GF-D8 (cell line): ENCODE data around the gene MRPL51.
"Not testable (repeated sequence)": the region's sequence is repeated elsewhere in the genome, so short reads cannot be mapped to it uniquely, and the experiment has no call there.

Experiments used
- DNase-seq: peaks from one replicate; lab custom pipeline; 2025; lab: John Stamatoyannopoulos, UW

MRPL51 gene

GRCh38 chr12:6488240-6488639, 4.8 kb downstream of the MRPL51 start:
- no peak for DNase-seq

DNA sequence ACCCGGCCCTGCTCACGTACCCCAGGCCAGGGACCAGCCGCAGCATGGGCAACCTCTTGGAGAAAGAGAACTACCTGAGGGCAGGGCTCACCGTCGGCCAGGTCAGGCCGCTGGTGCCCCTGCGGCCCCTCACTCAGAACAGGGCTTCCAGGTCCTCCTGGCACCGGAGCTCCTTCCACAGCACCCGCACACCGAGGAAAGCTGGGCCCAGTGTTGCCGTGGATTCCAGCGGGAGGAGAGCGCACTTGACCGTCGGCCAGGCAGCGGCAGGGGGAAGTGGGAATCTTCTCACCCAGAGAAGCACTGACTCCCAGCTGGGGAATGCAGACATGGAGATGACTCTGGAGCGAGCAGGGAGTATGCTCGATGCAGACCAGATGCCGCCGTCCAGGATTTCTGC, 14.6 kb downstream of the MRPL51 start:
- DNase-seq: no peak

DNA sequence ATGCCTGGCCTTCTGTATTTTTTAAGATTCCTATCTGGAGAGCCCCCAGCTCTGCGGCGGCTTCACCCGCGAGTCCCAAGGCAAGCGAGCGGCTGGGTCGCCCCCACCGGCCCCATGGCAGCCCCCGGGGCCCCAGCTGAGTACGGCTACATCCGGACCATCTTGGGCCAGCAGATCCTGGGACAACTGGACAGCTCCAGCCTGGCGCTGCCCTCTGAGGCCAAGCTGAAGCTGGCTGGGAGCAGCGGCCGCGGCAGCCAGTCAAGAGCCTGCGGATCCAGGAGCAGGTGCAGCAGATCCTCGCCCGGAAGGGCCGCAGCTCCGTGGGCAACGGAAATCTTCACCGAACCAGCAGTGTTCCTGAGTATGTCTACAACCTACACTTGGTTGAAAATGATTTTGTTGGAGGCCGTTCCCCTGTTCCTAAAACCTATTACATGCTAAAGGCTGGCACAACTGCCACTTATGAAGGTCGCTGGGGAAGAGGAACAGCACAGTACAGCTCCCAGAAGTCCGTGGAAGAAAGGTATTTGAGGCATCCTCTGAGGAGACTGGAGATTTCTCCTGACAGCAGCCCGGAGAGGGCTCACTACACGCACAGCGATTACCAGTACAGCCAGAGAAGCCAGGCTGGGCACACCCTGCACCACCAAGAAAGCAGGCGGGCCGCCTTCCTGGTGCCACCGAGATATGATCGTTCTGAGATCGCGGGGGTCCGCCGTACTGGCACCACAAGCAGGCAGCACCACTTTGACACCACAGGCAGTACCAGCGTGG, 15.3 kb downstream of the MRPL51 start:
- DNase-seq: not testable (repeated sequence)

DNA sequence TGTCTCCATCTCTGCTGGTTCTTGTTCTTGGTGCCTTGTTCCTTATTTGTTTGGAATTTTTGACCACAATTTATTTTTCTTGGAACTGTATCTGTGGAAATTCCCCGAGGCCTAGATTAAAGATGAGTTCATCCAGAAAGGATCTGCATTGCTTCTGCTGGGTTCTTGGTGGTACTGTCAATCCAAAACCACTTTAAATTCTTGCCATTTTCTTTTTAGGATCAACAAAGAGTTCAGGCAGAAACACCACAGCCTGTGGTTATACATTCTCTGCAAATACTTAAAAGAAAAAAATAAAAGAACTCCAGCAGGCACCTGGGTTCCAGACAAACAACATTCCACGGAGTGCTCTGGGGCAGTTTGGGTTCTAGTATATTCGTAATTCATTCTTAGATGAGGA, 16.6 kb downstream of the MRPL51 start:
- DNase-seq: no peak

DNA sequence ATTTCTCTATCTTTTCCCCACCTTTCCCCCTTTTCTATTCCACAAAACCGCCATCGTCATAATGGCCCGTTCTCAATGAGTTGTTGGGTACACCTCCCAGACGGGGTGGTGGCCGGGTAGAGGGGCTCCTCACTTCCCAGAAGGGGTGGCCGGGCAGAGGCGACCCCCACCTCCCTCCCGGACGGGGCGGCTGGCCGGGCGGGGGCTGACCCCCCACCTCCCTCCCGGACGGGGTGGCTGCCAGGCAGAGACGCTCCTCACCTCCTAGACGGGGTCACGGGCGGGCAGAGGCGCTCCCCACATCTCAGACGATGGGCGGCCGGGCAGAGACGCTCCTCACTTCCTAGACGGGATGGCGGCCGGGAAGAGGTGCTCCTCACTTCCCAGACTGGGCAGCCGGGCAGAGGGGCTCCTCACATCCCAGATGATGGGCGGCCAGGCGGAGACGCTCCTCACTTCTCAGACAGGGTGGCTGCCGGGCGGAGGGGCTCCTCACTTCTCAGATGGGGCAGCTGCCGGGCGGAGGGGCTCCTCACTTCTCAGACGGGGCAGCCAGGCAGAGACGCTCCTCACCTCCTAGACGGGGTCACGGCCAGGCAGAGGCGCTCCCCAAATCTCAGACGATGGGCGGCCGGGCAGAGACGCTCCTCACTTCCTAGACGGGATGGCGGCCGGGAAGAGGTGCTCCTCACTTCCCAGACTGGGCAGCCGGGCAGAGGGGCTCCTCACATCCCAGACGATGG, 17.7 kb downstream of the MRPL51 start:
- not testable (repeated sequence) for DNase-seq

GRCh38 chr12:6472491-6472890, 20.6 kb downstream of the MRPL51 start:
- no peak for DNase-seq

DNA sequence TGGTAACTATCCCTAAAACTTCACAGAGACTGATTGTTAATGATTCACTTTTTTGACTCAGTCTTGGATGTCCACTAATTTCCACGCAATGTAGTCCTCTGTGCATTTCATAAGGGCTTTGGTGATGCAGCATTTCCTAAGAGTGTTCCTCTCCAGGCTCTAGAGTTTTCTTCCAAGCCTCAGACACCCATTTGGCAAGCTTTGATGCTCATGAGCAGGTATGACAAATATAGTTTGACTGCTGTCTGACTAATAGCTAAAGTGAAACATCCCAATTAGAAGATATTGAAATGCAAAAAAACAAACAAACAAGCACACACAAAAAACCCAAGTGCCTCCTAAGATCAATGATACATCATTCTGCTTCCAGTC, 21.1 kb downstream of the MRPL51 start:
- no peak for DNase-seq

DNA sequence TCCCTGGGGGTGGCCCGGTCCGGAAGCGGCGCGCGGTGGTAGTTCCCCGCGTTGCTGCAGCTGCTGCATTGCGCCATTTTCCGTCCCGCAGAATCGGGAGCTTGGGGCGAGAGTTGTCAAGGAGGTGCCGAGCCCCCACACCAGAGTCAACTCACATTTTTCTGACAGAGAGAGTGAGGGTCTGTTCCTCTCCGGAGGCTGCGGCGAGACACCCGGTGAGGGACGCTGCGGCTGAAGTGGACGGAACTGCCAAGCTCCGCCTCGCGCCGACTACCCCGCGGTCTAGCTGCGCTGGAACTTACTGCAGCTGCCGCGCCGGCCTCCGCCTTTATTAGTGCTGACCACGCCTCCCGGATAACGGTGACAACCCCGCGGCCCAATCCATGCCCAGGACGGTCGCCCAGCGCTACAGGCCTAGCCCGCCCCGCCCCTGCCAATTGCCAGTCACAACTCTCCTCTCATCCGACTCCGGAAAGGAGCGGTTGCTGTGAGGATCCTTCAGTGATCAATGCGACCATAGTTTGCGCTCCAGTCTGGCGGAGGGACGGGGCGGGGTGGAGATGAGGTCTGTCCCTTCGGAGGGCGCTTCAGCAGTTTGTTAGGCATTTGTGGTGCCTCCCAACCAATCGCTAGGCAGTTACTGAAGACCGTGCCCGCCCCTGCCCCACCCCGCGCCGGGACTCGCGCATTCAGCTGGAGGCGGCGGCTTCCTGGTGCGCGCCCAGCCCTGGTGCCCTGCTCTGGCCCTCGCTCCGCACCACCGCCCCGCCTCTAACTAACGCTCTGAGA, 22.5 kb downstream of the MRPL51 start, which contains the start of gene VAMP1:
TSS of gene VAMP1 (minus strand) at position 303 of the 789 bp plus-strand sequence. CDS start at position 157, 146 bp downstream.
- peak; percentile 91 for DNase-seq

- no peak for DNase-seq
These were observed 23.3 kb downstream of the MRPL51 start for GRCh38 chr12:6469609-6470374.

GRCh38 chr12:6469092-6469491, 24.0 kb downstream of the MRPL51 start:
- no peak for DNase-seq

- no peak for DNase-seq
These were observed 24.8 kb downstream of the MRPL51 start for GRCh38 chr12:6468283-6468575.

DNA sequence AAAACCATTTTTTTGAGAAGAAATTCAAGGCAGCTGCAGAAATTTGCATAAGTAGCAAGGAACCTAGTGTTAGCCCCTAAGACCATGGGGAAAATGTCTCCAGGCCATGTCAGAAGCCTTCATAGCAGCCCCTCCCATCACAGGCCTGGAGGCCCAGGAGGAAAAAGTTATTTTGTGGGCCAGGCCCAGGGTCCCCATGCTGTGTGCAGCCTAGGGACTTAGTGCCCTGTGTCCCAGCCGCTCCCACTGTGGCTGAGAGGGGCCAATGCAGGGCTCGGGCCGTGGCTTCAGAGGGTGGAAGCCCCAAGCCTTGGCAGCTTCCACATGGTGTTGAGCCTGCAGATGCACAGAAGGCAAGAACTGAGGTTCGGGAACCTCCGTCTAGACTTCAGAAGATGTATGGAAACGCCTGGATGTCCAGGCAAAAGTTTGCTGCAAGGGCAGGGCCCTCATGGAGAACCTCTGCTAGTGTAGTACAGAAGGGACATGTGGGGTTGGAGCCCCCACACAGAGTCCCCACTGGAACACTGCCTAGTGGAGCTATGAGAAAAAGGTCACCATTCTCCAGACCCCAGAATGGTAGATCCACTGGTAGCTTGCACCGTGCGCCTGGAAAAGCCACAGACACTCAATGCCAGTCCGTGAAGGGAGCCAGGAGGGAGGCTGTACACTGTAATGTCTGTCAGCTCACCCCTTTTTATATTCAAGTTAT, 25.3 kb downstream of the MRPL51 start:
- DNase-seq: not testable (repeated sequence)

DNA sequence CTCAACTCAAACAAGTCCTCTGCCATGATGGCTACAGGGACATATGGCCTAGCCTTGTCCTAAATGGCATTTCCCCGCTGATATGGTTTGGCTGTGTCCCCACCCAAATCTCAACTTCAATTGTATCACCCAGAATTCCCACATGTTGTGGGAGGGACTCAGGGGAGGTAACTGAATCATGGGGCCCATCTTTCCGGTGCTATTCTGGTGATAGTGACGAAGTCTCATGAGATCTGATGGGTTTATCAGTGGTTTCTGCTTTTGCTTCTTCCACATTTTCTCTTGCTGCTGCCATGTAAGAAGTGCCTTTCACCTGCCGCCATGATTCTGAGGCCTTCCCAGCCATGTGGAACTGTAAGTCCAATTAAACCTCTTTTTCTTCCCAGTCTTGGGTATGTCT, 26.3 kb downstream of the MRPL51 start:
- not testable (repeated sequence) for DNase-seq

DNA sequence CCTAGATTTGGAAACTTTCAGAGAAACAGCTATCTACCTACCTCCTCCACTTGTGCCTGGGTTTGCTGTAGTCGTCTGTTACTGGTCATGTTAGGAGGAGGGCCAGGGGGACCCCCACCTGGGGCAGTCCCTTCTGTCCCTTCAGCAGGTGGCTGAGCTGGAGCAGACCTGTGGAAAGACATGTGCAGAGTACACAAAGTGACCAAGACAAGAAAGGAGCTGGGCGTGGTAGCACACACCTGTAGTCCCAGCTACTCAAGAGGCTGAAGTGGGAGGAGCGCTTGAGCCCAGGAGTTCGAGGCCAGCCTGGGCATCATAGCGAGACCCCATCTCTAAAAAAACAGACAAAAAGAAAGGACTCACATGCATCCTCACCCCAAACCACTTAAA, 26.9 kb downstream of the MRPL51 start:
- DNase-seq: no peak

- peak; percentile 15 for DNase-seq
These were observed 27.4 kb downstream of the MRPL51 start for GRCh38 chr12:6465467-6466183.

- DNase-seq: no peak
These were observed 28.5 kb downstream of the MRPL51 start for GRCh38 chr12:6464531-6464930.

GRCh38 chr12:6463858-6464257, 29.2 kb downstream of the MRPL51 start:
- no peak for DNase-seq

DNA sequence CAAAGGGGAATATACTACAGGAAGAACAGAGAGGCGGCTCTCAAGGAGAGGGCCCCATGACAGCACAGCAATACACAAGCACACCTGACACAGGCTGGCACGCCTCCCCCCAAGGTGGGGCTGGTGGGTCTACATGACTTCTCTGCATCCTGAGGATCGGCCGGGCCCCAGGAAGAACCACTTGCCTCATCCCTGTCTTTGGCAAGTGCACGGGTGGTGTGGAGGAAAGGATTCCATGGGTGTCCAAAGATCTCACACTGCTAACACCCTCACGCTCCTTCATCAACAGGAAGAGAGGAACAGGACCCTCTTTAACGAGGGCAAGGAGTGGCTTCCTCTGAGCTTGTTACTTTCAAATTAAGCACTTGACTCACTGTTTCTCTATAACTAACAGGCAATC, 29.8 kb downstream of the MRPL51 start:
- DNase-seq: no peak

DNA sequence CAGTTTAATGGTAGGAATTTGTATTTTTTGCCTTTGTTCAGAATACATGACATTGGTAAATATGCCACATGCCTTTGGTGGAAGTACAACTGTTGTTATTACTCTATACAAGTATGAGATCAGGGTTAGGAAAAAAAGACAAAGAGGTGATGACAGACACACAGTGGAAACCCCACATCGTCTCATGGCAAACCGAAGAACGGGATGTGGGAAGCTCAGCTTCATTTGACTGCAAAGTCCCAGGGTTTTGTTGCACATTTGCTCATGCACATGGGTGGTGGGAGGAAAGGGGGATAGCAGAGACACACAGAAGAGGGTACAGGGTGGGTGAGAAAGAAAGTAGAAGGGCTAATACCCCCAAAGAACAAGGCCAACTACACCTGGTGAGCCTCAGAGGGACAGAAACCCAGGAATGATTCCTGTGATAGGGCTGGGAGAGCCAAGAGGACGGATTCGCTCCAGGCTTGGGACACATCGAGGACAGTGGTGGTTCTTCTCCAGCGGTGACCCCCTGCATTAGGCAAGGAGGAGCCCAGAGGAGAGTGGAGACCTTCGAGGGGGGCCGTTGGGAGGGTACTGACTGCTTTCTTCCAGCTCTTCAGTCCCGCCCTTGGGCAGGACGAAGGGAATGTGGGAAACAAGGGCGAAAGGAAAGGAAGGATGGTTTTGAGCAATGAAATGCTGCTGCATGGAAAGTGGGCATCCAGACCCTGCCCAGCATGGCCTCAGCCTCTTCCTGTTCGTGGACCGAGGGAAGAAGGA, 30.6 kb downstream of the MRPL51 start:
- no peak for DNase-seq
